Right lobe of liver (tissue), 6 donors: ENCODE measurements around the gene HPSE2. TPM values are rescaled to one million over a fixed set of nuclear protein-coding genes. Genes with fewer than 3 reads are reported as not detected.

Source experiments
- ATAC-seq, 4 donors: fragments of 200-7000 bp; cut with Tn5 transposase; one replicate each; pipeline ENCODE4 v1.9.1; 2020; ENCODE audit warnings: mild to moderate bottlenecking in 4 of 4, moderate library complexity in 4 of 4
- DNase-seq, 3 donors: peaks; one replicate each; pipeline ENCODE4 v3.0.0-alpha.2; 2020
- H3K27ac ChIP-seq, 3 donors: fragments of 200-600 bp; one replicate each; pipeline ENCODE4 v1.8.0; 2022
- H3K27me3 ChIP-seq, 2 donors: fragments of 200-600 bp; one replicate each; pipeline ENCODE4 v1.8.0; 2022
- H3K36me3 ChIP-seq, 4 donors: fragments of 200-600 bp; sonication (generic) in 1 of 4; one replicate each; pipeline versions ENCODE4 v1.5.1 to v1.8.0; 2017 to 2022; ENCODE audit warnings: control low read depth in 1 of 4
- H3K4me1 ChIP-seq, 4 donors: fragments of 200-600 bp; sonication (generic) in 1 of 4; one replicate each; pipeline versions ENCODE4 v1.5.1 to v1.8.0; 2017 to 2022; ENCODE audit warnings: control low read depth in 1 of 4
- H3K4me3 ChIP-seq, 3 donors: fragments of 200-600 bp; one replicate each; pipeline ENCODE4 v1.8.0; 2022
- H3K9me3 ChIP-seq, 4 donors: fragments of 200-600 bp; sonication (generic) in 1 of 4; one replicate each; pipeline versions ENCODE4 v1.5.1 to v1.8.0; 2017 to 2022; ENCODE audit warnings: control low read depth in 1 of 4
- POLR2A ChIP-seq: fragments of 450-650 bp; IDR thresholded peaks from one replicate; pipeline ENCODE4 v1.6.1; 2017; ENCODE audit warnings: antibody characterized with exemption, mild to moderate bottlenecking
- WGBS: methylation state at CpG from one replicate; pipeline ENCODE4 v1.1.6; 2018; ENCODE audit warnings: low coverage, low lambda C conversion rate; ENCODE audit not compliant: insufficient coverage; ENCODE audit errors: missing lambda C conversion rate; 5-methylcytosine and 5-hydroxymethylcytosine counted together
- intact Hi-C, 2 donors: fragments of 100-400 bp; cut with DNase I; formaldehyde crosslinking; loops; one replicate each; pipeline versions ENCODE4 v1.11.2 to v1.14.1; 2022
- total RNA-seq, 6 experiments: library from RNA; depleted of rRNA in 2 of 6; stranded (reverse); fragments of >200 nt in 2 of 6; fragmentation: NEBNext Ultra II Directional in 3 of 6; extraction: Animal tissue kit (Norgen Biotek cat#: 25700) in 3 of 6; gene quantifications; one replicate each; pipeline versions ENCODE4 v1.1.0 to v1.2.4, GENCODE V29; 2016 to 2023
- TF ChIP-seq, protein P1 (sequence below), 4 donors: fragments of 200-600 bp in 3 of 4; fragments of 450-650 bp in 1 of 4; IDR thresholded peaks; one replicate each; pipeline versions ENCODE4 v1.5.1 to v1.8.0; 2016 to 2022; ENCODE audit warnings: antibody characterized with exemption in 4 of 4, mild to moderate bottlenecking in 2 of 4
- donor health status: DM: no; HTN: yes; CAD: no.
- donor health status: DM: no; HTN: no; CAD: no.
- donor health status: DM: no; HTN: no; CAD: no.
- donor health status: DM: no; HTN: yes; CAD: no.
- donor health status: DM: no; HTN: yes; CAD: no.

HPSE2 gene
- total RNA-seq, 6 experiments from 2014 or later, result not detected

DNA sequence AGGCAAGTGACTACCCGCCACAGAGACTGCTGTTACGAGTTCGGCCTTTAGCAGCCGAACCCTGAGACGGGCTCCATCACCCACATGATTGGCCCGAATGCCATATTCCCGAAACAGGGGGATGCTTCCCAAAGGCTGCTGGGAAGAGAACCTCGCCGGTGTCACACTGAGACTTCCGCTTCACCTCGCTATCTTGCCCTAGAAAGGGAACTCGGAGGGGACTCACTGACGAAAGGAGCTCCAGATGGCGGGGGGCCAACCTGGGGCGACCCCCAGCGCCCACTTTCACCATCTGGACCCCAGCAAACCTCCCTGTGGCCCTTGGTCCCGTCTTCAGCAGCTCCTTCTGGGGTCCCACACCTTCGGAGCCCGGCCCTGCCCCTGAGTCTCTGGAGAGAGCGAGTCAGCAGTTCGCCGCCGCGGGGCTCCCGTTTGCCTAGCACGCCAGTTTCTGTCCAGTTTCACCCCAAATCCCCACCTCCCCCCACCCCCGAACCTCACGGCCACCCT lies 789.4 kb downstream of the HPSE2 start:
- intact Hi-C loops, result no loop called here
- peak overlapping the region; percentile 70 to 74 (median 71) for H3K4me3 ChIP-seq
- DNase-seq, result peak in 2 of 3 donors; percentile 62 to 68
- peak overlapping the region; percentile 66 to 85 (median 74) for H3K27ac ChIP-seq
- H3K9me3 ChIP-seq, result no peaks in the 10 kb centered on the region
- under 1% methylated on average over 14 of the region's 28 CpGs for WGBS
- H3K4me1 ChIP-seq, result peaks cover 0 to 18% (median 0%) of the 10 kb centered on the region in 4 donors
- H3K27me3 ChIP-seq, result no peaks in the 10 kb centered on the region
- H3K36me3 ChIP-seq, result peaks cover 0 to 10% (median 4%) of the 10 kb centered on the region in 4 donors
- ATAC-seq, result peak; percentile 50 to 62 (median 57)
- TF ChIP-seq, protein P1, sequence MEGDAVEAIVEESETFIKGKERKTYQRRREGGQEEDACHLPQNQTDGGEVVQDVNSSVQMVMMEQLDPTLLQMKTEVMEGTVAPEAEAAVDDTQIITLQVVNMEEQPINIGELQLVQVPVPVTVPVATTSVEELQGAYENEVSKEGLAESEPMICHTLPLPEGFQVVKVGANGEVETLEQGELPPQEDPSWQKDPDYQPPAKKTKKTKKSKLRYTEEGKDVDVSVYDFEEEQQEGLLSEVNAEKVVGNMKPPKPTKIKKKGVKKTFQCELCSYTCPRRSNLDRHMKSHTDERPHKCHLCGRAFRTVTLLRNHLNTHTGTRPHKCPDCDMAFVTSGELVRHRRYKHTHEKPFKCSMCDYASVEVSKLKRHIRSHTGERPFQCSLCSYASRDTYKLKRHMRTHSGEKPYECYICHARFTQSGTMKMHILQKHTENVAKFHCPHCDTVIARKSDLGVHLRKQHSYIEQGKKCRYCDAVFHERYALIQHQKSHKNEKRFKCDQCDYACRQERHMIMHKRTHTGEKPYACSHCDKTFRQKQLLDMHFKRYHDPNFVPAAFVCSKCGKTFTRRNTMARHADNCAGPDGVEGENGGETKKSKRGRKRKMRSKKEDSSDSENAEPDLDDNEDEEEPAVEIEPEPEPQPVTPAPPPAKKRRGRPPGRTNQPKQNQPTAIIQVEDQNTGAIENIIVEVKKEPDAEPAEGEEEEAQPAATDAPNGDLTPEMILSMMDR (IDR thresholded peaks at IDR 0.05), result no peak
- TF ChIP-seq POLR2A, result no peak

DNA sequence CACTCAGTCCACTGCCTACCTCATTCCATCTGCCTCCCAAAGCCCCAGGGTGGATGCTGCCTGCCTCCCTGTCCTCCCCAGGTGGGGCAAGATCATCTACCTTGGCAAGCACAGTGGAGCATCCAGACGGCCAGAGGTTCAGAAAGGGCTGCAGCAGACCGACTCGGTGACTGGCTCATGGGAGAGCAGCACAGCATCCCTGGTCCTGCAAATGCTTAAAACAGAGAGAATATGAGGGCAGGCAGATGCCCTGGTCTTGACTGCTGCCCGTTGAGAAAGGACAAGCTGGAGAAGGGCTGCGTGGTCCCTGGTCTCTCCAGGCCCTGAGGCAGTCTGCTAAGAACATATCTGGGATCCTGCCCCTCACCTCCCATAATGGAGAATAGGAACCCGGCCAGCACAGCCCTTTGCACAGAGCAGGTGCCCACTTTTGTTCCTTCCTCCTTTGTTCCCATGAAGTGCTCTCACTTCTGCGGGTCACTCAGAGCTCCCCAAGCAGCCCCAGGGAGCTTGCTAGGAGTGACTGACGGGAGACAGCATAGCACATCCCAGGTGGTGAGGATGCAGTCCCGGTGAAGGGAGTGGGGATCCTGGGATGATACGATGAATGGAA lies 790.3 kb downstream of the HPSE2 start:
- Histone ChIP-seq H3K27me3 (no peaks in the 10 kb centered on the region), H3K9me3 (no peaks in the 10 kb centered on the region), H3K27ac (peak overlapping the region in 2 of 3 donors; percentile 66 to 85), H3K36me3 (peaks cover 0 to 10% (median 4%) of the 10 kb centered on the region in 4 donors), H3K4me1 (peaks cover 0 to 15% (median 0%) of the 10 kb centered on the region in 4 donors), H3K4me3 (no peak overlapping the region)
- WGBS, result 90% methylated on average over 5 of the region's 10 CpGs
- no peak for TF ChIP-seq POLR2A
- TF ChIP-seq, protein P1 (IDR thresholded peaks at IDR 0.05), result no peak
- ATAC-seq, result no peak
- intact Hi-C loops, result no loop called here
- no peak for DNase-seq

DNA sequence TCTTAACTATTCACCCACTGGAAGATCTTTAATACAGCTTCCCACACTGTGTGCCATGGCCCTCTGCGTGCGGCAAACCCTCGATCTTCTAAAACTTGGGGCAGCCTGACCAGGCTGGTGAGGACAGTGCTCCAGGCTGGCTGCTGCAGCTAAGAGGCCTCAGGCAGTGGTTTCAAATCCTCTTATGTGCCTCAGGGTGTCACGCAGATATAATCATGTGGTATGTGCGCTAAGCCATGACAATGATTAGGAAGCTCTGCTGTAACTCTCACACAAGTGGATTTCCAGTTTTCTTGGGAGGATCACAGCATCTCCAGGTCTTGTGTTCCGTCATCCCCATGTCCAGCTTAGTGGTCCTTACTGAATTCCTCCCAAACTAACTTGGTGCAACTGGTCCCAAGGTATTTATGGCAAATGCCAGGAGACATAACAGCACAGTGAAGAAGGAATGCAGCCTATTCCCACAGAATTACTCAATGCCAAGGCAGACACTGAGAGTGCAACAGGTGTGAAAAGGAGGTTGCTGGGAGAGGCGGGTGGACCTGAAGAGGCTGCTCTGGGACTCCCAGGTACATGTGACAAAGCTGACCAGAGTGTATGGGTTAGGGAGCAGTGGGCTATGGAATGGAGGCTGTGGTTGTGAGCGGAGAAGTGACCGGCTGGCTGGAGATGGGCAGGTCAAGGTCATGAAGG lies 791.2 kb downstream of the HPSE2 start:
- DNase-seq (no peak), ATAC-seq (peak in 2 of 4 donors; percentile 7 to 13)
- no peaks in the 10 kb centered on the region for H3K9me3 ChIP-seq
- intact Hi-C loops, result no loop called here
- no peak for TF ChIP-seq POLR2A
- TF ChIP-seq, protein P1 (IDR thresholded peaks at IDR 0.05), result no peak
- H3K27me3 ChIP-seq, result no peaks in the 10 kb centered on the region
- peaks cover 0 to 11% (median 6%) of the 10 kb centered on the region in 4 donors for H3K36me3 ChIP-seq
- no peak overlapping the region for H3K27ac ChIP-seq
- H3K4me3 ChIP-seq, result no peak overlapping the region
- WGBS, result 83% methylated on average over 9 of the region's 9 CpGs
- peaks cover 0 to 10% (median 0%) of the 10 kb centered on the region in 4 donors for H3K4me1 ChIP-seq

DNA sequence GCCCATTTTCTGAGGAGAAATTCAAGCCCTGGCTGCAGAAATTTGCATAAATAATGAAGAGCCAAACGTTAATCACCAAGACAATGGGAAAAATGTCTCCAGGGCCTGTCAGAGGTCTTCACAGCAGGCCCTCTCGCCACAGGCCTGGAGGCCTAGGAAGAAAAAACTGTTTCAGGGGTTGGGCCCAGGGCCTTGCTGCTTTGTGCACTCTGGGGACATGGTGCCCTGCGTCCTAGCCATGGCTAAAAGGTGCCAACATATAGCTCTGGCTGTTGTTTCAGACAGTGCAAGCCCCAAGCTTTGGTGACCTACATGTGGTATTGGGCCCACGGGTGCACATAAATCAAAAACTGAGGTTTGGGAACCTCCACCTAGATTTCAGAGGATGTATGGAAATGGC lies 796.9 kb downstream of the HPSE2 start:
- H3K4me3 ChIP-seq, result no peak overlapping the region
- no peak overlapping the region for H3K27ac ChIP-seq
- H3K36me3 ChIP-seq, result peaks cover 0 to 36% (median 13%) of the 10 kb centered on the region in 4 donors
- no peaks in the 10 kb centered on the region for H3K9me3 ChIP-seq
- ATAC-seq (no peak), DNase-seq (no peak)
- intact Hi-C loops, result no loop called here
- TF ChIP-seq, protein P1 (IDR thresholded peaks at IDR 0.05), result no peak
- no peak for TF ChIP-seq POLR2A
- no peaks in the 10 kb centered on the region for H3K4me1 ChIP-seq
- 86% methylated on average over 3 of the region's 4 CpGs for WGBS
- H3K27me3 ChIP-seq, result no peaks in the 10 kb centered on the region
